IPS-18c (cell line): Measurements from ENCODE around the gene RBBP8NL.

ENCODE experiments used
- H3K4me3 ChIP-seq: 2 replicates; pipeline ENCODE4 v1.7.0; 2013; ENCODE audit warnings: low read depth, mild to moderate bottlenecking, low read length, moderate library complexity; ENCODE audit not compliant: insufficient read depth
- H3K9me3 ChIP-seq: one replicate; pipeline ENCODE4 v1.6.1; 2013; ENCODE audit warnings: mild to moderate bottlenecking, low read length, moderate library complexity; ENCODE audit not compliant: control insufficient read depth, insufficient read depth

Gene RBBP8NL

GRCh38 chr20:62464990-62465389 is 37.7 kb upstream of the RBBP8NL start:
- Histone ChIP-seq H3K4me3 (no peak overlapping the region), H3K9me3 (no peaks in the 10 kb centered on the region)

GRCh38 chr20:62464425-62464770 is 37.1 kb upstream of the RBBP8NL start:
- H3K9me3 ChIP-seq = no peaks in the 10 kb centered on the region
- no peak overlapping the region for H3K4me3 ChIP-seq

GRCh38 chr20:62463651-62464424 is 36.5 kb upstream of the RBBP8NL start:
- H3K4me3 ChIP-seq = no peak overlapping the region
- H3K9me3 ChIP-seq = no peaks in the 10 kb centered on the region

GRCh38 chr20:62462976-62463592 is 35.7 kb upstream of the RBBP8NL start:
- H3K9me3 ChIP-seq = no peaks in the 10 kb centered on the region
- H3K4me3 ChIP-seq = no peak overlapping the region

- Histone ChIP-seq H3K9me3 (no peaks in the 10 kb centered on the region), H3K4me3 (no peak overlapping the region)
Measured at GRCh38 chr20:62461834-62462233, 34.5 kb upstream of the RBBP8NL start.

GRCh38 chr20:62461157-62461556 is 33.8 kb upstream of the RBBP8NL start:
- no peak overlapping the region for H3K4me3 ChIP-seq
- no peaks in the 10 kb centered on the region for H3K9me3 ChIP-seq

GRCh38 chr20:62460678-62461077 is 33.3 kb upstream of the RBBP8NL start:
- no peak overlapping the region for H3K4me3 ChIP-seq

GRCh38 chr20:62459488-62459887 is 32.1 kb upstream of the RBBP8NL start:
- no peak overlapping the region for H3K4me3 ChIP-seq
- H3K9me3 ChIP-seq = no peaks in the 10 kb centered on the region

More at GRCh38 chr20:62460678-62461077, 33.3 kb upstream of the RBBP8NL start:
- H3K9me3 ChIP-seq = no peaks in the 10 kb centered on the region

- no peak overlapping the region for H3K4me3 ChIP-seq
- H3K9me3 ChIP-seq = no peaks in the 10 kb centered on the region
Measured at GRCh38 chr20:62458275-62459251, 31.2 kb upstream of the RBBP8NL start.

- Histone ChIP-seq H3K4me3 (no peak overlapping the region), H3K9me3 (no peaks in the 10 kb centered on the region)
Measured at GRCh38 chr20:62457831-62458230, 30.5 kb upstream of the RBBP8NL start.

- Histone ChIP-seq H3K9me3 (no peaks in the 10 kb centered on the region), H3K4me3 (no peak overlapping the region)
Measured at GRCh38 chr20:62457098-62457497, 29.8 kb upstream of the RBBP8NL start.

GRCh38 chr20:62455929-62456328 is 28.6 kb upstream of the RBBP8NL start:
- Histone ChIP-seq H3K4me3 (no peak overlapping the region), H3K9me3 (no peaks in the 10 kb centered on the region)

- no peaks in the 10 kb centered on the region for H3K9me3 ChIP-seq
- no peak overlapping the region for H3K4me3 ChIP-seq
Measured at GRCh38 chr20:62454904-62455636, 27.7 kb upstream of the RBBP8NL start.

GRCh38 chr20:62453186-62453808 is 26.0 kb upstream of the RBBP8NL start:
- no peak overlapping the region for H3K4me3 ChIP-seq
- no peaks in the 10 kb centered on the region for H3K9me3 ChIP-seq

GRCh38 chr20:62452475-62453095 is 25.2 kb upstream of the RBBP8NL start:
- Histone ChIP-seq H3K4me3 (no peak overlapping the region), H3K9me3 (no peaks in the 10 kb centered on the region)

- Histone ChIP-seq H3K9me3 (peaks cover 1% of the 10 kb centered on the region), H3K4me3 (no peak overlapping the region)
Measured at GRCh38 chr20:62451970-62452369, 24.6 kb upstream of the RBBP8NL start.
